Cerebellar cortex (tissue), 1 donor: ENCODE results near the gene JUP.

ENCODE experiments used
- DNase-seq: peaks from one replicate; pipeline ENCODE4 v3.0.0-alpha.2; 2015; ENCODE audit warnings: low spot score

The JUP gene

GRCh38 chr17:41758601-41759000 is 27.9 kb downstream of the JUP start:
- DNase-seq = no peak

DNA sequence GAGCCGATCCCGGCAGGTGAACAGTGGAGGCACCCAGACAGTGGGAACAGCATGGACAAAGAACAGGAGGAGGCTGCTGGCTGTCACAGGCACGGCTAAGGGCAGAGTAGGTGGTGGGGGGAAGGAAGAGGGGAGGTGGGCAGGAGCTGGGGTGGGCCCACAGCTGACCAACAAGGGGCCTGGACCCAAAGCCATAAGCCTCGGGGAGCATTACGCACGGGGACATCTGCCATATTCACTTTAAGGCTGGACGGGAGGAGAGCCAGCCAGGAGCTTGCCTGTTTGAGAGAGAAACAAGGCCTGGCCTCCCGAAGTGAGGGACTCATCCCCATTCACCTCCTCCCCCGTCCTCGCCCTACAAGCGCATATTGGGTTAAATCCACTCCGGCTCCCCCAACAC is 32.4 kb downstream of the JUP start:
- DNase-seq = no peak

GRCh38 chr17:41751288-41751687 is 35.2 kb downstream of the JUP start:
- DNase-seq = no peak

- peak; percentile 58 for DNase-seq
Measured at GRCh38 chr17:41750862-41751261, 35.6 kb downstream of the JUP start.

DNA sequence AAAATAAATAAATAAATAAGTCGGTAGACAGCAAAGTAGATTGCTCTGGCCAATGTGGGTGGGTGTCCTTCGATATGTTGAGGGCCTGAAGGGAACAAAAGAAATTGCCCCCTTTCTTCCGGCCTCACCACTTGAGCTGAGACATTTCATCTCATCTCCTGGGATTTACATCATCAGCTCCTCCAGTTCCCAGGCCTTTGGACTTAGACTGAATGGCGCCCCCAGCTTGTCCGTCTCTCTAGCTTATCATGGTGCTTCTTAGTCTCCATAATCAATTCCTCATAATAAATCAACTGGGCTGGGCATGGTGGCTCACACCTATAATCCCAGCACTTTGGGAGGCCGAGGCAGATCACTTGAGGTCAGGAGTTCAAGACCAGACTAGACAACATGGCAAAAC is 38.2 kb downstream of the JUP start:
- DNase-seq = no peak

DNA sequence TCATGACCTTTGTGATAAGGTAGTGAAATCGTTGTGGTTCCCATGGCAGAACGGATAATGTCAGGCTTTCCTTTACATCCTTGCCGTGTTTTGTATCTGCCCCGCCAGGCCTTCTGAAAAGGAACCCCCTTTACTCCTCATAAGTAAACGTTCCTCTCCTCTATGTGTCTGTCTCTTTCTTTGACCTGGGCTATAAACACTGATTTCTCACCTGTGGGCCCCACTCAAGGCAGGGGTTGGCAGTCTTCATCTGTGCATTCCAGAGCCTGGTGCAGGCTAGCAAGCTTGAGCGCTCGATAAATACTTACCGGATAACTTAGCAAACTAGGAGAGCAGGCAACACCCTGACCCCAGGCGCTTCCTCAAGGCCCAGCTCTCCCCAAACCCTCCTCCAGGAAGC is 44.8 kb downstream of the JUP start:
- no peak for DNase-seq

GRCh38 chr17:41740506-41740905 is 46.0 kb downstream of the JUP start:
- no peak for DNase-seq

DNA sequence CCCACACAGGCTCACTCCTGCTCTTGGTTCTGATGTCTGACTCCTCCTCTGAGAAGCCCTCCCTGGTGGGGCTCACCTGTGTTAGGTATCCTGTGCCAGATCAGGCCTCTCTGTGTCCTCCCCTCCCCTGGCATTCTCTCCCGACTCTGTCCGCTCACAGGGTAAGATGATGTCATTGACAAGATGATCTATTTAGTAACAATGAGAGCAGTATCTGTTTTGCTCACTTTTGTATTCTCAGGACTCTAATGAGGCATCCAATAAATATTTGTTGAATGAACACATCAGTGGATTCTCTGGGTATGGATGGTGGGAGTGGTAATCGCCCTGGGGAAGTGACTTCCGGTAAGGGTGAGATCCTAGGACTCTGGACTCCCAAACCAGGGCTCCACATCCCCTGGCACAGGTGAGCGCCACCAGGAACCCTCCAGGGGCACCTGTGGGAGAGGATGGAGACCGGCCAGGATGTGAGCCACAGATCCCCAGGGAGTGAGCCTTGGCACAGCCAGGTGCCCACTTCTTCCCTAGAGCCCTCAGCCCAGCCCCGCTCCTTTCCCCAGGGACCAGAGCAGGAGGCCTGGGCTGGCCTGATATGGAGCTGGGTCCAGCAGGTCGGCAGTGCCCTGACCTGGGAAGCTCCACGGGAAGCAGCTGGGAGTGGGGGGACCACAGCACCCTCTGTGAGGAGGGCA is 46.7 kb downstream of the JUP start:
- no peak for DNase-seq

DNA sequence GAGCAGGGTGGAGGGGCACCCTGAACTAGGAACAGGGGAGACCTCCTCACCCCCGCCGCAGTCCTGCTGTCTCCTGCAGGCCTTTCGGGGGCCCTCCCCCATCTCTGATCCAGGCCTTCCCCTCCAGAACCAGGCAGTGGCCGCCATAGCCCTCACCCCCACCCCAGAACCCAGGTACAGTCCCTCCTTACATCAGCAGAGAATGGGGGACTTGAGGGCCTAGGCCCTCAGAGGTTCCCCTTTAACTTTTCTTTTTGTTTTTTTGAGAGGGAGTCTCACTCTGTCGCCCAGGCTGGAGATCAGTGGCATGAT is 47.8 kb downstream of the JUP start:
- no peak for DNase-seq

- DNase-seq = peak; percentile 84
Measured at GRCh38 chr17:41738077-41738800, 48.3 kb downstream of the JUP start.

- DNase-seq = no peak
Measured at GRCh38 chr17:41737680-41738023, 48.9 kb downstream of the JUP start.

GRCh38 chr17:41736983-41737679 is 49.4 kb downstream of the JUP start:
- DNase-seq = no peak

DNA sequence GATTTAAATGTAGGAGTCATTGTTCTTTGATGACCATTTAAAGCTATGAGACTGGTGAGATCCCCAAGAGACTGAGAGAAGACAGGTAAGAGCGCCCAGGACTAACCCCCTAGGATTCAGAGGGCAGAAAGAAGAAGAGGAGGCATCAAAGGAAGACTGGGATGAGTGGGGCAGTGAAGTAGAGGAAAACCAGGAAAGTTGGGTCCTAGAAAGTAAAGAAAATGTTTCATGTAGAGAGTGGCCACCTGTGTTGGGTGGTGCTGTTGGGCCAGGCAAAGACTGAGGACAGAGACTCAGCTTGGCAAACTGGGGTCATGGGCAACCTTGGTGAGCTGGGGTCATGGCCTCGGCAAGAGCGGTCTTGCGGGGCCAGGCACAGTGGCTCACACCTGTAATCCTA is 50.8 kb downstream of the JUP start:
- no peak for DNase-seq

DNA sequence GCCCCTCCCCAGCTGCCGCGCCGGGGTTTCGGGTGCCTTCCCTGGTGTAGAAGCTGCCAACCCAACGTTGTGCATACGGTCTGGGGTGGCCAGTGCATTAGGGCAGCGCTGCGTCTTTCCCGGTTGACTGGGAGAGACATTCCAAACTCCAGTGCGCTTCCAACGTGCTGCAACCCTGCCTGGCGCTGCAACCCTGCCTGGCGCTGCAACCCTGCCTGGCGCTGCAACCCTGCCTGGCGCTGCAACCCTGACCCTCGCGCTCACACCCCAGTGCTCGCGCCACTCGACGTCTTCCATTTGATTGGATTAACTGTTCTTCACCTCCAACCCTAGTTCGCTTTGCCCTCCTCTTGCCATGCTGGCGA is 51.6 kb downstream of the JUP start:
- DNase-seq = no peak

DNA sequence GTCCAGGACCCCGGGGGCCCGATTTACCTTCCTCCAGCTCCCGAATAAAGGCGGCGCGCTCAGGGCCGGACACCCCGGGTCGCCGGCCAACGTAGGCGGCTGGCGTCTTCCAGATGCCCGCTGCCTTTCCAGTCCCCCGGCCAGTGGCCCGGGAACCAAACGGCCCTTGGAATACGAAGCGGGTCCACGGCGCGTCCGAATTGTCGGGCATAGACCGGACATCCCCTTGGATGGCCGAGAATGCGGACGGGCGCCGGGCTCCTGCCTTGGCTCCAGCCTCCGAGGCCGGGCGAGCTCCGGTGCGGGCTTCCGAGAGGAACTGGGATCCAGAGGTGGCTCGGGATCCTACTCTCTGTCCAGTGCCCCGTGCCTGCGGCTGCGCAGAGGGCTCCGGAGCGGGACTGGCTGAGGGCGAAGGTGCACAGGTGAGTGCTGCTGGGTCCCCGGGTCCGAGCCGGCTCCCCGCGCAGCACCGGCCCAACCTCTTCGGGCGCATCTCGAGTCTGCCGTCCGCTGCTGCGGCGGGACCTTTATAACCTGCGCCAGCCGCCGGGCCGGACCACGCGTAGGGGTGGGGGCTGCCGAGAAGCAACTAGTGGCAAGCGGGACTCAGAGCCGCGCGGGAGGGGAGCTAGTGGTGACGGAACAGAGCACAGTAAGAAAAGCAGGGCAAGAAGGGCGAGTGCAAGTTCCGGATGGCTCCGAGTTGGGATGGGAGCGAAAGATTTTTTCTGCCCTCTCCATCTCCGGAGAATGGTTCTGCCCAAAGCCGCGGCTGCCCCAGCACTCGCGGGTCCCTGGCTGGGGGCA is 52.2 kb downstream of the JUP start, which contains the start of gene HAP1:
Gene HAP1 (minus strand): TSS at position 505 of the 810 bp plus-strand sequence. CDS start 9 bp downstream, at position 496.
- peak; percentile 29 for DNase-seq

DNA sequence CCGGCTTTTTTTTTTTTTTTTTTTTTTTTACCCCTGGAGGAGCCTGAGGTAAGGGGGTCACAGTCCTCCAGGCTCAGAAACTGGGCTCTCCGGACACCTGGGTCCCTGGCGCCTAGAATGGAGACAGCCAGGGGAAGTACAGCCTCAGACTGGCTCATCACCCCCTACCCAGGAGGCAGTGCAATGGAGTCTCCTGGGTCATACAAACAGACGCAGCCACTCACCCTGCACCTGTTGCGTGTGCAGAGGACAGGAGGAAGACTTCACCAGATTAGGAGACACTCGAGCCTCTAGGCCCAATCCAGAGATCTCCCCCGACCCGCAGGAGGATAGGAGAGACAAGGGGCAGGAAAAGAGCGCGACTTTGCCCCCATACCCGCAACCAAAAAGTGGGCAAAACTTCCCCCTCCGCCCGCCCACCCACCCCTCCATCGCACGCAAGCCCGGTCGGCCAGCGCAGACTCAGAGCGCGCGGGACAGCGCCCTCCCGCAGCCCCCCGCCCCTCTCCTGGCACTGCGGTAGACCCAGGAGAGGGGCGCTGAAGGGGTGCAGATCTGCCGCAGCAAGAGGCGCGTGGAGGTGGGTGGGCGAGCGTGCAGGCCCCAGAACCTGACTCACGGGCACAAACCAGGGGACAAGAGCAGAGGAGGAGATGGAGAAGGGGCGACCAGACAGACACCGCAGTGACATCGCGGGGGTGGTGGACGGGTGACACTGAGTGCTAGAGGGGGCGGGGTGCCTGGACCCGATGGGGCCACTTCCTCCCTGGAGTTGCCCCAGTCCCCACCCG is 53.0 kb downstream of the JUP start:
- DNase-seq = no peak

- DNase-seq = no peak
Measured at GRCh38 chr17:41731836-41732235, 54.7 kb downstream of the JUP start.

GRCh38 chr17:41730479-41730878 is 56.0 kb downstream of the JUP start:
- no peak for DNase-seq

GRCh38 chr17:41728056-41728455 is 58.5 kb downstream of the JUP start:
- no peak for DNase-seq

GRCh38 chr17:41725134-41725533 is 61.4 kb downstream of the JUP start:
- no peak for DNase-seq

DNA sequence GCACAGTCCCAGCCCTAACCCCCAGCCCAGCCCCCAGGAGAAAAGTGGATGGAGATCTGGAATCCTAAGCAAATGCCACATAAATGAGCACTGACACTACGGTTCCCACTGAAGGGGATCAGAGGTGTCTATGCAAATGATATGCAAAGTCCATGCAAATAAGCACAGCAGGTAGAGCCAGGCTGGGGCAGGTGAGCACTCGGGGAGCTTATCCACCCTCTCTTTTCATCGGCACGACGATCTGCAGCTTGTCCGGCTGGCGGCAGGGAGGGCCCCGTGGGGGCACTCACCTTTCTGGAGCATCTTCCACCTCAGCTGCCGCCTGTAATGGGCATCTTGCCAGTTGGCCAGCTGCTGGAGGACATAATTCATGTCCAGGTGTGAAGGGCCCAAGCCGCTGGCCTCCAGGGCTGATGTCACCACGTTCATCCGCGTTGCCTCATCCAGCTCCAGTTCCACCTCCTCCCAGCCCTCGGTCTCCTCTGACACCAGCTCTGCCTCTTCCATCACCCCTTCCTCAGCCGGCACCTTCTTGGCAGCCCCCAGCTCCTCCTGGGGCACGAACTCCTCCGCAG is 61.9 kb downstream of the JUP start:
- no peak for DNase-seq
